Kidney (tissue), 14 donors: ENCODE data around the gene FECH. TPM values are rescaled to one million over a fixed set of nuclear protein-coding genes. Genes with fewer than 3 reads are reported as not detected.

Experiments used
- DNase-seq, 5 donors: peaks; one replicate each; pipeline ENCODE4 v3.0.0-alpha.2; 2013 to 2020
- FAIRE-seq: peaks from 2 replicates; lab custom pipeline; 2012; peaks lifted over from hg19 to GRCh38; lab: Jason Lieb, UNC
- H3K27ac ChIP-seq, 2 donors: one replicate each; pipeline ENCODE4 v1.7.0; 2013; ENCODE audit warnings: low read depth in 2 of 2, low read length in 2 of 2, inconsistent platforms in 1 of 2
- H3K27me3 ChIP-seq: one replicate; pipeline ENCODE4 v1.7.1; 2013; ENCODE audit warnings: low read length, inconsistent platforms; ENCODE audit not compliant: control insufficient read depth, insufficient read depth
- H3K36me3 ChIP-seq, 3 donors: one replicate each; pipeline versions ENCODE4 v1.7.0 to v1.7.1; 2013; ENCODE audit warnings: low read length in 3 of 3, control low read depth in 1 of 3, inconsistent platforms in 1 of 3; ENCODE audit not compliant: insufficient read depth in 3 of 3, control insufficient read depth in 2 of 3
- H3K4me1 ChIP-seq, 3 donors: one replicate each; pipeline versions ENCODE4 v1.7.0 to v1.7.1; 2013; ENCODE audit warnings: low read length in 3 of 3, inconsistent platforms in 1 of 3, low read depth in 1 of 3; ENCODE audit not compliant: control insufficient read depth in 2 of 3, insufficient read depth in 2 of 3
- H3K4me3 ChIP-seq, 3 donors: one replicate each; pipeline versions ENCODE4 v1.7.0 to v1.8.1; 2013; ENCODE audit warnings: low read length in 3 of 3, control low read depth in 1 of 3, inconsistent platforms in 1 of 3
- H3K9ac ChIP-seq, 3 donors: one replicate each; pipeline versions ENCODE4 v1.7.0 to v1.7.1; 2013; ENCODE audit warnings: low read length in 3 of 3, control low read depth in 1 of 3, inconsistent platforms in 1 of 3
- H3K9me3 ChIP-seq, 3 donors: one replicate each; pipeline versions ENCODE4 v1.7.0 to v1.7.1; 2013; ENCODE audit warnings: low read length in 3 of 3, control low read depth in 1 of 3, inconsistent platforms in 1 of 3; ENCODE audit not compliant: control insufficient read depth in 2 of 3, insufficient read depth in 1 of 3
- intact Hi-C: fragments of 100-400 bp; cut with DNase I; formaldehyde crosslinking; loops from one replicate; pipeline ENCODE4 v1.11.1; 2022
- polyA plus RNA-seq: library from polyadenylated mRNA; stranded (reverse); fragments of 350-450 nt; fragmentation: Illumina TruSeq; extraction: RNeasy Lipid Tissue Mini Kit (QIAGEN cat#74804); gene quantifications from one replicate; pipeline ENCODE4 v1.2.3, GENCODE V29; 2014; ENCODE audit warnings: low read depth, low replicate concordance; ENCODE audit not compliant: insufficient read depth
- total RNA-seq: library from RNA; stranded (reverse); fragmentation: NEBNext Ultra II Directional; extraction: Animal tissue kit (Norgen Biotek cat#: 25700); gene quantifications from one replicate; pipeline ENCODE4 v1.2.1, GENCODE V29; 2021
- TF ChIP-seq, protein P1 (sequence below): IDR thresholded peaks from 3 replicates; pipeline ENCODE4 v1.5.1; 2012; ENCODE audit warnings: mild to moderate bottlenecking, moderate library complexity, borderline replicate concordance; ENCODE audit not compliant: insufficient read depth; ENCODE audit errors: extremely low read depth
- donor health status: control.
- donor health status: control.
- donor health status: control.
- donor health status: control.
- donor health status: control.
- donor health status: DM: yes; HTN: yes; CAD: no.
- donor health status: Normal renal cell carcinoma (clear cell type).

FECH gene
- total and polyA plus RNA-seq, 2 donors from 2014 or later, result 32.5 to 36.9 TPM

DNA sequence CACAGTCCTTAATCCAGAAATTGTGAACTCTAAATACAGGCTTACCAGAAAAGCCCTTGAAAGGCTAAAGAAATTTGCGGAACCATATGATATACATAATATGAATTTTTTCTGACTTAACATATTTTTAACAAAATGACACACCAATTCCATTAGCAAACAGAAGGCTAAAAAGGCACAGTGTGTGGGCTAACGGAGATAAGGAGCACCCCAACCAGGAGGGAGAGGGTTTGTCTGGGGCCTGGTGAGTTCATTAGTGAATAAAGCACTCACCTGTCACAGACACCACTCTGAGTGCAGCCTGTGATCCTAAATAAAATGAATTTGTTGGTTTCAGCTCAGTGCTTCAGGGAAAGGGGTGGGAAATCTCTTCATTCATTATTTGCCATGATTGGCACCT lies 2.7 kb upstream of the FECH start:
- TF ChIP-seq, protein P1, sequence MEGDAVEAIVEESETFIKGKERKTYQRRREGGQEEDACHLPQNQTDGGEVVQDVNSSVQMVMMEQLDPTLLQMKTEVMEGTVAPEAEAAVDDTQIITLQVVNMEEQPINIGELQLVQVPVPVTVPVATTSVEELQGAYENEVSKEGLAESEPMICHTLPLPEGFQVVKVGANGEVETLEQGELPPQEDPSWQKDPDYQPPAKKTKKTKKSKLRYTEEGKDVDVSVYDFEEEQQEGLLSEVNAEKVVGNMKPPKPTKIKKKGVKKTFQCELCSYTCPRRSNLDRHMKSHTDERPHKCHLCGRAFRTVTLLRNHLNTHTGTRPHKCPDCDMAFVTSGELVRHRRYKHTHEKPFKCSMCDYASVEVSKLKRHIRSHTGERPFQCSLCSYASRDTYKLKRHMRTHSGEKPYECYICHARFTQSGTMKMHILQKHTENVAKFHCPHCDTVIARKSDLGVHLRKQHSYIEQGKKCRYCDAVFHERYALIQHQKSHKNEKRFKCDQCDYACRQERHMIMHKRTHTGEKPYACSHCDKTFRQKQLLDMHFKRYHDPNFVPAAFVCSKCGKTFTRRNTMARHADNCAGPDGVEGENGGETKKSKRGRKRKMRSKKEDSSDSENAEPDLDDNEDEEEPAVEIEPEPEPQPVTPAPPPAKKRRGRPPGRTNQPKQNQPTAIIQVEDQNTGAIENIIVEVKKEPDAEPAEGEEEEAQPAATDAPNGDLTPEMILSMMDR, result no peak
- Histone ChIP-seq H3K27me3 (no peaks in the 10 kb centered on the region), H3K9ac (no peak overlapping the region), H3K27ac (no peak overlapping the region), H3K4me1 (peaks cover 3 to 11% (median 8%) of the 10 kb centered on the region in 3 donors), H3K36me3 (no peaks in the 10 kb centered on the region), H3K4me3 (no peak overlapping the region), H3K9me3 (no peaks in the 10 kb centered on the region)
- FAIRE-seq, result no peak
- DNase-seq, result no peak
- intact Hi-C loops, result no loop called here

DNA sequence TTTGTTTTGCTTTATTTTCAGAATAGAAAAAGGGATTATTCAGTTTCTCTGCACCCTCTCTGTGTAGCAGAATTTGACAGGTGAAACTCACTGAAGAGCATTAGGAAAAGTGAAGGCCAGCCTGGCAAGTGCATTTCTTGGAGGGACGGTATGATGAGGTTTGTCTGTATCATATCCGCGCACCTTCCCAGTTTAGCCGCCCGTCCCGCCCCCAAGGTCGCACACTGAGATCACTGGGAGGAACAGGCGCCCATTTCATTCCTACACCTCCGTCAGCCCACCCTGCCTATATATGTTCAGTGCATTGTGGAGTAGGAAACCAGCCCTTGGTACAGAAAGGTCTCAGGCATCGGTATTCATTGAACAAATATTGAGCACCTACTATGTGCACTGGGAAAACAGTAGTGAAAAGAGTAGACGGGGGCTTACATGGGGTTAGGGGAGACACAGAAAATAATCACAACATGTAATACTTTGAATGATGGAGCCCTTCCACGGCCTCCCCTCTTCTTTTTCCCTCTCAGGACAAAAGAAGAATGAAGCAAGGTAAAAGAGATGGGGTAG lies 678 bp upstream of the FECH start:
- Histone ChIP-seq H3K9me3 (no peaks in the 10 kb centered on the region), H3K9ac (peak overlapping the region in 2 of 3 donors; percentile 44 to 83), H3K27ac (peak overlapping the region in 1 of 2 donors; percentile 84), H3K36me3 (no peaks in the 10 kb centered on the region), H3K27me3 (no peaks in the 10 kb centered on the region), H3K4me1 (peaks cover 3 to 11% (median 8%) of the 10 kb centered on the region in 3 donors), H3K4me3 (peak overlapping the region; percentile 83 to 91 (median 86))
- intact Hi-C loops, result no loop called here
- DNase-seq (peak in 1 of 5 donors; percentile 51), FAIRE-seq (no peak)
- TF ChIP-seq, protein P1, result no peak

DNA sequence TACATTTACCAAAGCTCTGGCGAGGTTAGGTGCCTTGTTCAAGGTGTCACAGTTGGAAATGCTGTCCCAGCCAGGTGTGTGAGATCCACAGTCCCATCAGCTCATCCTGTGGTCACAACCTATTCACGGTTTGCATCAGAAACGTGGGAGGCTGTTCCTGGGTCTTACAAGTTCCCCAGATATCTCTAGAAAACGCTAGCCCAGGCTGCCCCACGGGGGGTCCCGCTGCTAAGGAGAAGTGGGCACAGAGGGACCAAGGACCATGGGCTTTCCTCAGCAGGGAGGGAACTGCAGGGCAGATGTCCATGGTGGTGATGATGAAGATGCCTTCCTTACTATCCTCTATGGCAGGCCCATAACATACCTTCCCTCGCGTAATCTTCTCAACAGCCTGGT lies 649 bp downstream of the FECH start:
- Histone ChIP-seq H3K9ac (peak overlapping the region; percentile 78 to 91 (median 83)), H3K36me3 (no peaks in the 10 kb centered on the region), H3K27ac (peak overlapping the region; percentile 75 to 84), H3K9me3 (no peaks in the 10 kb centered on the region), H3K4me1 (peaks cover 3 to 16% (median 8%) of the 10 kb centered on the region in 3 donors), H3K4me3 (peak overlapping the region; percentile 83 to 91 (median 86)), H3K27me3 (no peaks in the 10 kb centered on the region)
- no peak for FAIRE-seq
- DNase-seq, result peak in 1 of 5 donors; percentile 51
- intact Hi-C loops, result no loop called here
- TF ChIP-seq, protein P1, result no peak
